MCF 10A (cell line): ENCODE measurements around the gene NCOR2. TPM values are rescaled to one million over a fixed set of nuclear protein-coding genes. Genes with fewer than 3 reads are reported as not detected.

Experiments
- BruUV-seq: library from RNA; stranded (reverse); fragments of 400-500 nt; replicated peaks from 2 replicates; lab custom pipeline; 2021; lab: Mats Ljungman, UMichigan
- CTCF ChIA-PET: fragments of 300-600 bp; sonication (Branson Sonifier 250); formaldehyde crosslinking; extraction: SDS; loops from one replicate; lab custom pipeline; 2021; ENCODE audit warnings: antibody characterized with exemption, inconsistent platforms; lab: Yijun Ruan, JAX
- POLR2A ChIA-PET: fragments of 300-600, 350-650 bp; sonication (Branson Sonifier 250); formaldehyde crosslinking; extraction: SDS; loops from one replicate; lab custom pipeline; 2020; ENCODE audit warnings: antibody characterized with exemption, inconsistent platforms; lab: Yijun Ruan, JAX
- DNase-seq: peaks from one replicate; pipeline ENCODE4 v3.0.0-alpha.2; 2018; ENCODE audit not compliant: unreplicated experiment
- H3K27ac Mint-ChIP-seq: one replicate; pipeline ENCODE4 v1.8.0; 2022; ENCODE audit warnings: mild to moderate bottlenecking, low read depth, mixed read lengths; ENCODE audit not compliant: unreplicated experiment
- H3K27me3 Mint-ChIP-seq: one replicate; pipeline ENCODE4 v1.8.0; 2022; ENCODE audit warnings: mixed read lengths; ENCODE audit not compliant: insufficient read depth, unreplicated experiment
- H3K36me3 Mint-ChIP-seq: one replicate; pipeline ENCODE4 v1.8.0; 2022; ENCODE audit warnings: mild to moderate bottlenecking, moderate library complexity, mixed read lengths; ENCODE audit not compliant: insufficient read depth, unreplicated experiment
- H3K4me1 Mint-ChIP-seq: one replicate; pipeline ENCODE4 v1.8.0; 2022; ENCODE audit warnings: mixed read lengths; ENCODE audit not compliant: insufficient read depth, unreplicated experiment
- H3K4me3 Mint-ChIP-seq: one replicate; pipeline ENCODE4 v1.8.0; 2022; ENCODE audit warnings: mild to moderate bottlenecking, moderate library complexity, mixed read lengths; ENCODE audit not compliant: unreplicated experiment
- H3K9me3 Mint-ChIP-seq: one replicate; pipeline ENCODE4 v1.8.0; 2022; ENCODE audit warnings: mixed read lengths; ENCODE audit not compliant: unreplicated experiment
- CTCF ChIP-seq: fragments of 200-600 bp; IDR thresholded peaks from one replicate; pipeline ENCODE4 v1.8.0; 2022; ENCODE audit warnings: antibody characterized with exemption, mild to moderate bottlenecking; ENCODE audit not compliant: unreplicated experiment
- intact Hi-C: fragments of 100-400 bp; cut with micrococcal nuclease; formaldehyde crosslinking; loops from 2 replicates; pipeline ENCODE4 v1.14.1; 2022
- total RNA-seq: library from RNA; stranded (reverse); gene quantifications from 2 replicates; pipeline ENCODE4 v1.2.3, GENCODE V29; 2022

The NCOR2 gene
- total RNA-seq, 1 experiment from 2014 or later: 145 TPM

DNA sequence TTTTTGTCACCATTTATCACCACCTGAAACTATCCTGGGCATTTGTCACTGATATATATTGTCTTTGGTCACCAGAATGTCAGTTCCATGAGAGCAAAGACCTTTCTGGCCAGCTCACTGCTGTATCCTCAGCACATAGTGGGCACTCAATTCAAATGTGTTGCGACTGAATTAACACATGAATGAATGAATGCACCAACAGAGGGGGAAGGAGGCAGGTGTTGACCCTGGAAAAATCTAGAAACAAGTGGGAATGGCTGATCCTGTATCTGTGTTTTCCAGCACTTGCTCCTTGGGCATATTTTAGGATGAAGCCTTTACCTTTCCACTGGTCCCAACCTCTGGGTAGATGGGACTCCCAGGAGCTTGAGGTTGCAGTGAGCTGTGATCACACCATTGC is 3.4 kb upstream of the NCOR2 start:
- Mint-ChIP-seq H3K36me3 (no peaks in the 10 kb centered on the region), H3K9me3 (no peaks in the 10 kb centered on the region), H3K27me3 (no peaks in the 10 kb centered on the region), H3K4me3 (no peak overlapping the region), H3K4me1 (peaks cover 6% of the 10 kb centered on the region), H3K27ac (no peak overlapping the region)
- TF ChIP-seq CTCF: no peak
- POLR2A ChIA-PET: no interaction called here
- intact Hi-C loops: no loop called here
- DNase-seq: no peak
- no TSS peak for BruUV-seq
- CTCF ChIA-PET: interaction anchor here (1.2 to 3.6 kb wide), 3 partner anchors 67 to 224 kb away, joined by 3 to 12 read pairs (median 3); no protein-coding TSS in a partner anchor

DNA sequence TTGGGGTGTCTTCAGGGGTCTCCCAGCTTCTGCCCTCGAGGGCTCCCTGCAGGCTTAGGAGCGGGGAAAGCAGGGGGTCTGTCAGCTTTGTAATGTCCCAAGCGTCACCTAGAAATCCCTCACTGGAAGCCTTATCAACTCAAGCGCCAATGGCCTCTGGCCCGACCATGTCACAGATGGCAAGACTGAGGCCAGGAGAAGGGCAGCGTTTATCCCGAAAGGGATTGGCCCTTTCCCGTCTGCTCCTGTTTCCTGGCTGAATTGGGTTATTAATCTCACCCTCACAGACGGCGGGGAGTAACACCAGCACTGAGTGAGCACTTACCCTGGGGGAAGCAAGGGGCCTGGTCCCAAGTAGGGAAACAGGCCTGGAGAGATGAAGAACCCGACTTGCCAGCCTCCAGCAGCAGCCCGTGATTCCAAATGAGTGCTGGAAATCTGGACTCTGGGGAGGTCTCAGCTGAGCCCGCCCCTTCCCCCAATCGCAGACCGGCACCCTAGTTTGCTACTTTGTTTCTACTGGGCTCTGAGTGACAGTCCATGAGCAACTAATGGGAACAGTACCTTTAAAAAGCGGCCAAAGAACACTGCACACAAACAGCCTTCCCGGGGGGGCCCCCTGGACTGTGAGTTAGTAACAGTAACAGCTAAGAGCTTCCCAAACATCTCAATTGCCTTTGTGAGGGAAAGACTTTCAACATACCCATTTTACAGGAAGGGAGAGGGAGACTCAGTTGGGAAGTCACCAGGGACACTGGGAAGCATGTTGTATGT is 2.1 kb upstream of the NCOR2 start:
- intact Hi-C loops: loop anchor here (5.0 kb wide), 1 partner anchor 178 kb away; no protein-coding TSS in a partner anchor
- DNase-seq: no peak
- H3K9me3 Mint-ChIP-seq: no peaks in the 10 kb centered on the region
- POLR2A ChIA-PET: interaction anchor here (0.6 to 1.2 kb wide), 3 partner anchors 51 to 71 kb away, joined by 3 to 4 read pairs (median 3); no protein-coding TSS in a partner anchor
- no peaks in the 10 kb centered on the region for H3K27me3 Mint-ChIP-seq
- H3K27ac Mint-ChIP-seq: no peak overlapping the region
- H3K4me1 Mint-ChIP-seq: peaks cover 6% of the 10 kb centered on the region
- CTCF ChIA-PET: interaction anchor here (0.6 to 3.6 kb wide), 12 partner anchors 28 to 929 kb away, joined by 3 to 12 read pairs (median 3); no protein-coding TSS in a partner anchor
- no TSS peak for BruUV-seq
- no peak for TF ChIP-seq CTCF
- H3K36me3 Mint-ChIP-seq: no peaks in the 10 kb centered on the region
- H3K4me3 Mint-ChIP-seq: no peak overlapping the region

GRCh38 chr12:124568431-124569374 is 1.3 kb upstream of the NCOR2 start:
- Mint-ChIP-seq H3K27ac (no peak overlapping the region), H3K9me3 (no peaks in the 10 kb centered on the region), H3K4me1 (peaks cover 6% of the 10 kb centered on the region), H3K27me3 (no peaks in the 10 kb centered on the region), H3K4me3 (peak overlapping the region; percentile 72), H3K36me3 (no peaks in the 10 kb centered on the region)
- ChIA-PET CTCF (interaction anchor here (0.6 to 2.1 kb wide), 7 partner anchors 29 to 200 kb away, joined by 3 to 9 read pairs (median 3); no protein-coding TSS in a partner anchor), POLR2A (interaction anchor here (0.6 to 1.2 kb wide), 4 partner anchors 50 to 102 kb away, joined by 3 to 4 read pairs (median 3); no protein-coding TSS in a partner anchor)
- BruUV-seq: no TSS peak
- DNase-seq: peak; percentile 41
- TF ChIP-seq CTCF: peak; percentile 43
- intact Hi-C loops: loop anchor here (1.0 to 5.0 kb wide), 2 partner anchors 179 to 199 kb away; no protein-coding TSS in a partner anchor
